ENCODE data around the gene CAMK2B.

Gene CAMK2B

GRCh38 chr7:44225566-44226395 is 99.6 kb downstream of the CAMK2B start:
- no peak for DNase-seq

DNA sequence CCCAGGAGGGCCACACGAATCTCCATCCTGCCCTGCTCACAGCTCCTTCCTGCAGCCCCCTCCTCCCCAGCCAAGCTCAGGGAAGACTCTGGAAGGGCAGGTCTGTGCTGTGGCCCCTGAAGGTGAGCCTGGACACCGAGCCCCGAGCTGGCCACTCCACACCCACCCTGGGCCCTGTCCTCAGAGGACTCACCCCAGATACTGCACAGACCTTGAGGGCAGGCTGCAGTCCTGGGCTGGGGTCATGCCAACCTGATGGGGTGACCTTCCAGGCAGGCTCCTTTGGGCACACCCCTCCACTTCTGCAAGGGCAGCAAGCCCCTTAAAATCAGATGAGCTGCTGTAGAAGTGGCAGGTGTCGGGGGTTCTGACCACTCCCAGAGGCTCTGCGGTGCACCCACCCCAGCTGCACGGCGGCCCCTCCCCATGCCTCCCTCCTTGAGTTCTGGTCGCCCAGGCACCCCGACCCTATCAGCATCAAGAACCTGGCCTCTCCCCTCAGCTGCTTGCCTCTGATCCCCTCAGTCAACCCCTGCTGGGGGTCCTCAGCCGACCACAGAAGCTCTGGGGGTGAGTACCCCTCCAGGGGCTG is 100.3 kb downstream of the CAMK2B start:
- no peak for DNase-seq

- no peak for DNase-seq
Measured at GRCh38 chr7:44224080-44224973, 101.1 kb downstream of the CAMK2B start.

- no peak for DNase-seq
Measured at GRCh38 chr7:44223362-44224079, 101.9 kb downstream of the CAMK2B start.

GRCh38 chr7:44222776-44223261 is 102.6 kb downstream of the CAMK2B start:
- DNase-seq, result no peak

GRCh38 chr7:44222074-44222473 is 103.3 kb downstream of the CAMK2B start:
- no peak for DNase-seq

DNA sequence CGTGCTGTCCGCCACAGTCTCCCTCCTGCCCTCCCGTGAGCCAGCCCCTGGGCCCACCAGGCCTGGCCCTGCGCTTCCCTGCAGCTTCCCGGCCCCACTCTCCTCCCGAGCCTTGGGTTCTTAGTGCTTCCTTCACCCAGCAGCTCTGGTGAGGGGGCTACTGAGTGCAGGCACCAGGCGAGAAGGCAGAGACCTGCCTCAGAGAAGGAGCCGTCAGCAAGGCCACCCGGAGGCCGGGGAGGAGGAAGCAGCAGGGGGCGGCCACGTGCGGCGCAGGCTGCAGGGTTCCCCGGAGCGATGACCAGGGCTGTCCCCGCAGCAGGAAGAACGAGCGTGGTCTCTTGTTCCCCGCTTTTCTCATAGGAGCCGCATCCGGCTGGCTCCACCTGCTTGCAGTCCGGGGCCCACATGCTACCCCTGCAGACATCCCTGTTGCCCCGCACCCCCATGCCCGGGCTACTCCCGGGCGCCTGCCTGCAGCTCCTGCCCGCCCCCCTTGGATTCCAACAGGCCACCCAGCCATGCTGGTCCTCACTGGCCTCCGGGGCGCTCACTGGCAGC is 104.1 kb downstream of the CAMK2B start:
- no peak for DNase-seq

DNA sequence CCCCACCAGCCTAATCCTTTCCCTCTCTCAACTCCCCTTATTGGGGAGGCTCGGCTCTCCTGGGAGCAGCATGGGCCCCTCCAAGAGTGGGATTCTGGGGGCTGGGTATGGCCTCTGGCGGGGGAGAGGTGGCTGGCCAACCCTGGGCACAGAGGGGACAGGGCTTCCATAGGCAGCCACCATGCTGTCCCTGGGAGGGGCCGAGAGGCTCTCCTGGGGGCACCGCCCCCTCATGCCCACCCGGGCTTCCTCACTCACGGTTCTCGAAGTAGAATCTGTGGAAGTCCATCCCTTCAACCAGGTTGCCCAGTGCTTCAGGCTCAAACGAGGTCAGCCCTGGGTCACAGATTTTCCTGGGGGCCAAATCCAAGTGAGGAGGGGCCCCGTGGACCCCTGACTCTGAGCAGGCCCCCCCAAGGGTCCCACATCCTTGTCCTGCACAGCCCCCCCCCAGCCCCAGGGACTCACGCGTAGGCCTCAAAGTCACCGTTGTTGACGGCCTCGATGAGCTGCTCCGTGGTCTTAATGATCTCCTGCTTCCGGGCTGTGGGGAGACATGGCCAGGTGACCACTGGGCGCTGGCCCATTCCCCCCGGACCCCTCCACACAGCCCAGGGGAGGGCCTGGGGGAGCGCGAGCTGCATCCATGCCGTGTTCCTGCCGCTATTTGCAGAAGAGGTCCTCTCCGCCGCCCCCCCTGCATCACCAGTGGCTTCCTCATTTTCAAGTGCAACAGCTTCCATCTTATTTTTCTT is 104.9 kb downstream of the CAMK2B start:
- no peak for DNase-seq

DNA sequence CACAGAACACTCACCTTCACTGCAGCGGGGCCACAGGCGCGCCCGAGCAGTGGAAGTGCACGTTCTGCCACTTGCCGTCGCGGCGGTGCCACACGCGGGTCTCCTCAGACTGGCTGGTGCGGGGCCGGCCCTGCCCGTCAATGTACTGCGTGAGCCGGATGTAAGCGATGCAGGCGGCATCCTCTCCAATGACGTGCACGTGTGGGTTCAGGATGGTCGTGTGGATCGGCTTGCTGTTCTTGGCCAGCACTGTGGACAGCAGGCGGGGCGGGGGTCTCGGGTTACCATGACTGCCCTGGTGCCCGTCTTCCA is 105.4 kb downstream of the CAMK2B start:
- DNase-seq, result no peak

DNA sequence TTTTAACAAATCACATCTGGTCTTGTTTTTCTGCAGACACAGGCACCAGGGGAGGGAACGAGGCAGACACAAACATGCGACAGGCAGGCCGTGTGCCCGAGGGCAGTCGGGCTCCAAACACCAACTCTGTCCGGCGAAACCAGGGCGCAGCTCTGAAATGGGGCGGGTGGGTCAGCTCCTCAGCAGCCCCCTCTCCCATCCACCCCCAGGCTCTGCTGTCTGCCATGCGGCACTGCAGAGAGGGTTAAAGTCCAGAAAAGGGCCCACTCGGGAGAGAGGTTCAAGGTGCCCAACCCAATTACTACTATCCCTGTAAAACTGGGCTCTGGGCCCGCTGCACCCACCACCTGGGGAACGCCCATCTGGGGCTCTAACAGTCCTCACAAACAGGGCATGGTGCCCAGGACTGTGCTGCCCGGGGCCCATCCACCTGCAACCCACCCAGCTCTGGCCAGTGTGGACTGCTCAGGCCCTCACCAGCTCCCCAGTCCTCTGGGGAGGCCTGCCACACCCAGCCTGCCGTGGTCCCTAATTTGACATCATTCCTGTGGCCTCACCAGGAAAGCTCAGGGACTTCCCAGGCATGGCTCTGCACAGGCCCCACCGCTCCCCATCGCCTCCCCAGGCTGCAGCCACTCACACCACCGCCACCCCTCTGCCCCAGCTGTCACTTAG is 105.9 kb downstream of the CAMK2B start:
- no peak for DNase-seq

GRCh38 chr7:44218418-44219201 is 106.8 kb downstream of the CAMK2B start:
- no peak for DNase-seq

DNA sequence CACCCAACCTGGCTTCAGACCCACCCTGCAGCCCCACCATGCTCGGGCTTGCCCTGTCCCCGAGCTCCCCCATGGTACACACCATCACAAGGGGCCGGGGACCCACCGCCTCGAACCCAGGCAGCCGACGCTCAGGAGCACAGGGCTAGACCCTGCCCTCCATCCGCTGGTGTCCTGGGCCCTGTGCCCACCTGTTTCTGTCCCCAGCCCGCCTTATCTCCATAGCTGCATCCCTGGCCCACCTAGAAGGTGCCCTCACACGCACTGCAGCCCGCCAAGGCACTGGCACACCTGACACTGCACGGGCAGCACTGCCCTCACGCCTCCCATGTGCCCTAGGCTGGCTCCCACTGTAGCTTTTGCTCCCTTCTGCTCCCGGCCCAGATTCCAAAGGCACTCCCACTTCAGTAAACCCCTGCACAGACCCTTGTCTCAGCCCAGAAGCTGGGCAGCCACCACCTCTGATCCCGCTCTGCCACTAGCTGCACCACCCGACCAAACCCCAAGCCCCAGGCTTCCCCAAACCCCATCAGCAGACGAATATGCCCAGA is 107.5 kb downstream of the CAMK2B start:
- DNase-seq, result no peak

DNA sequence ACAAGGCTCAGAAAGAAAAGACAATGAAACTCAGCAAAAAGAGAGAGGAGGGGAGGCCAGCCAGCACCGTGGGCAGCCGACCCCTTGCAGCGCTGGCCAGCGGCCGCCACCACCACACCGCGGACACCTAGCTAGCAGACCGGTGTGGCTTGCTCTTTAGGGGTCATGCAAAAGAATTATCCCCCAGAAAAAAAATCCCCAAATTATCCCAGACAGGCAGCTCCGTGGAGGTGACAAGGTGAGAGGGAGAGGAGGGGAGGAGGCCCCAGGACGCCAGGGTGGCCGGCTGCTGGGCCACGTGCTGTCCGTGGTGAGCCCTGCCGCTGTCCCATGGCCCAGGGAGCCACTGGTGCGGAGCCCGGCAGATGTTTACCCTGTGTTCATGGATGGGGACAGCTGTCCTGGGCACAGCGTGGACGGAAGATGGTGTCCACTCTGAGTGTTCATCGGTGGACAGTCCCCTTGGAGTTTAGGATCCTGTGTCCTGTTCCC is 108.1 kb downstream of the CAMK2B start:
- no peak for DNase-seq

DNA sequence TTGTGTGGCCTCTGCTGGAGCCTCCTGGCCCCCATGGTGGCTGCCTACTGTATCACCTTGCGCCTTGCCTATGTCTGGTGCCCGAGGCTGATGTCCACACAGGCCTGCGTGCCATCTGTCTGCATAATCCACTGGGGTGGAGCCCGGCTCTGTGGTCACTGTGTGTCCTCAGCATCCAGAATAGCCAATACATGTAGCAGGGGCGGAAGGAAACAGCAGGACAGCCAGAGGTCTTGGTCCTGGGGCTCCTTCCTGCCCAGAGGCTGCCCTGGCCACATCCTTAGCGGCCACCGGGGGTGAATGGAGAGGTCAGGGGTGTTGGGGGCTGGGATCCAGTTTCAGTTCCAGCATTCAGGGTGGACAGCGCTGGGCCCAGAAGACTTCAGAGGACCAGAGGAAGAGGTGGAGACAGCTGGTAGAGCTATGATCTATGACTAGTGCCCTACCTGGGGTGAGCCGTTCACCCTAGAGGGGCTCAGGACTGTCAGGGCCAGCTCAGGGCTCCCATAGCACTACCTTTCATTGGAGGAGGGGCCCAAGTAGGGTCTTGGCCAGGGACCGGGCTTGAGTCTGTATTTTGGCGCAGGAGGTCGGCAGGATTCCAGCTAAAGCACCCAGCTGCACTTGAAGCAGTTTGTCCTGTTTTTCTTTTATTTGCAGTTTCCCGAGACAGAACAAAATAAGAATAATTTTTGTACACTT is 108.7 kb downstream of the CAMK2B start:
- no peak for DNase-seq

- DNase-seq, result no peak
Measured at GRCh38 chr7:44216019-44216418, 109.4 kb downstream of the CAMK2B start.

DNA sequence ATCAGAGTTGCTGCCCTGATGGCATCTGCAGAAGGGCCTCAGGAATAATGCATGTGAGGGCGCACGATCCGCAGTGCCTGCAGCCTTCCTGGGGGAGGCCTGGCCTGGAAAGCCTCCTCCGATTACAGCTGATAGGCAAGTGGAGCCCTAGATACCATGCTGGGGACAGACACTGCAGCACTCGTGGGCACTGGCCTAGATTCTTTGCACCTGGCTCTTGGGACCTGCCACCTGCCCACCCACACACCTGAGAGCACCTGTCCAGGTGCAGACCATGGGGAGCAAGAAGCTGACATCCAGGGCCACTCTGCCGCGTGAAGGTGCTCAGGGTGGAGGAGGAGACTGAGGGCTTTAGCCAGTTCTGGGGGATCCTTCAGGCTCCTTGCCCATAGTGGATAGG is 109.9 kb downstream of the CAMK2B start:
- no peak for DNase-seq

DNA sequence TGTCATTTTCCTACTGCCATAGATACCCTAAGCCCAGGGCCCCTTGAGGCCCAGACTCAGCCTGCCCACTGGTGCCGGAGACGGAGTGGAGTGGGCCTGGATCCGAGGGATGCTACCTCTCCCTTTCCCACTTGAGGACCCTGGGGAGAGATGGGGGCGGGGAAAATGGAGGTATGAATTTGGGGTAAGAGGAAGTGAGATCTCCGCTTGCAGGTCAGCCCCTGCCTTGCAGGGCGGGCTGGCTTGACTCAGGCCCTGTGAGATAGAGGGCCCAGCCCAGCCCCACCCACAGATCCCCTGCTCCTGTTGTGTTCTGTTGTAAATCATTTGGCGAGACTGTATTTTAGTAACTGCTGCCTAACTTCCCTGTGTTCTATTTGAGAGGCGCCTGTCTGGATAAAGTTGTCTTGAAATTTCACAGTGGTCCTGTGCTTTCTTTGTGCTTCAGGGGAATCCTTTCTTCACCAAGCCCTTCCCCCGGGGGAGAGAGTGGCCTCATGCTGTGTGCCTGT is 111.5 kb downstream of the CAMK2B start:
- DNase-seq, result no peak

DNA sequence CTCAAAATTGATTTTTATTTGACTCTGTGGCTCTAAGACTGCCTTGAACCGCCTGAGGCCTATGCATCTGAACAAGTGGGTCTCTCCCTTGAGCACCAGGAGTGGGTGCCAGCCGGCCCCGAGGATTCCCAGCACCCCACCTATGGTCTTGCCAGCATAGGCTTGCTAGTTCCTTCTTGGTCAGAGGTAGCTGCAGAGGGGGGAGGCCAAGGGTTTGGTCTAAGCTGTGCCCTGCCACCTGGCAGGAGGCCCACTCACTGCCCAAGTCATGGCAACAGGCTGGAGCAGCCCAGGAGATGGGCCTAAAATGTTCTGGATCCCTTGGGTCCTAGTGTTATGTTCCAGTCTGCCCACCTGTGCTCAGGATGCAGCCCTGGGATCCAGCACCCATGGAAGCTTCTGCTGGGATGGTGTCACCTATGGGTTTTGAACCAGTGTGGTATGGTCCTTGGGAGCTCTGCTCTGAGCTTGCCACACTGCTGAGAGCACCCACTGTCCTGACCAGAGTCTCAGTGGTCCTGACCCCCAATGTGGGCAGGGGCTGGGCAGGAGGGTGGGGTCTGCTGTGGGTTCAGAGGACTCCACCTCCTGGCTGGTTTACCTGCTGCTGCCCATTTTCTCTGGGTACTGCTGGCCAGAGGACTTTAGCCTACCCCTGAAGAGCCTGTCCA is 112.1 kb downstream of the CAMK2B start:
- no peak for DNase-seq

Measured in HCEC 1CT (cell line).